NCI-H69 (cell line): ENCODE results near the gene NODAL.

Source experiments
- DNase-seq: peaks from one replicate; lab custom pipeline; 2025; lab: John Stamatoyannopoulos, UW

Gene NODAL

DNA sequence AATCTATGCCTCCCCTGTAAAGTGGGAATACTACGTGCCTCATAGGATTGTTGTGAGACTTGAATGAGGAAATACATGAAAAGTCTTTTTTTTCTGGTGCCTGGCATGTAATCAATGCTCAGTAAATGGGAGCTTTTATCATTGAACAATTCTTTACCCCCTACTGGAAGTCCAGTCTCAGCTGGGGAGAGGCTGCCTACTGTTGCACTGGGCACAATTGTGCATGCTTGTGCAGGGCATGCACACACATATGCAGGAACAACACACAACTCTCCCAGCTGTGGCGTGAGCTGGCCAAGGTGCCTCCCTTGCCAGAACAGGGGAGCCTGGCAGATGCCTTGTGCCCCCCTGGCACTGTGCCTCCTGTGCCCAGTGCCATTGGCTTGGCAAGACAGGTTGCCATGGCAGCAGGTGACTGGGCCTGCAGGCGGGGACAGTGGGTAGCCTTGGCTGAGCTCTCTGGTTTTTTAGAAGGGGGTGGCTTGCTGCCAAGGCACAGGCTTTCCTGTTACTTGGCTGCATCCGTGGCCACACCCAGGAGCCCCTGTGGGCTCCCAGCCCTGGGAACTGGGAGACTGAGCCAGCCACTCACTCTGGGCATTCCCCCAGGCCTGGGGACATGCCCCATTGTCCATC lies 21.0 kb upstream of the NODAL start:
- DNase-seq = peak; percentile 93

DNA sequence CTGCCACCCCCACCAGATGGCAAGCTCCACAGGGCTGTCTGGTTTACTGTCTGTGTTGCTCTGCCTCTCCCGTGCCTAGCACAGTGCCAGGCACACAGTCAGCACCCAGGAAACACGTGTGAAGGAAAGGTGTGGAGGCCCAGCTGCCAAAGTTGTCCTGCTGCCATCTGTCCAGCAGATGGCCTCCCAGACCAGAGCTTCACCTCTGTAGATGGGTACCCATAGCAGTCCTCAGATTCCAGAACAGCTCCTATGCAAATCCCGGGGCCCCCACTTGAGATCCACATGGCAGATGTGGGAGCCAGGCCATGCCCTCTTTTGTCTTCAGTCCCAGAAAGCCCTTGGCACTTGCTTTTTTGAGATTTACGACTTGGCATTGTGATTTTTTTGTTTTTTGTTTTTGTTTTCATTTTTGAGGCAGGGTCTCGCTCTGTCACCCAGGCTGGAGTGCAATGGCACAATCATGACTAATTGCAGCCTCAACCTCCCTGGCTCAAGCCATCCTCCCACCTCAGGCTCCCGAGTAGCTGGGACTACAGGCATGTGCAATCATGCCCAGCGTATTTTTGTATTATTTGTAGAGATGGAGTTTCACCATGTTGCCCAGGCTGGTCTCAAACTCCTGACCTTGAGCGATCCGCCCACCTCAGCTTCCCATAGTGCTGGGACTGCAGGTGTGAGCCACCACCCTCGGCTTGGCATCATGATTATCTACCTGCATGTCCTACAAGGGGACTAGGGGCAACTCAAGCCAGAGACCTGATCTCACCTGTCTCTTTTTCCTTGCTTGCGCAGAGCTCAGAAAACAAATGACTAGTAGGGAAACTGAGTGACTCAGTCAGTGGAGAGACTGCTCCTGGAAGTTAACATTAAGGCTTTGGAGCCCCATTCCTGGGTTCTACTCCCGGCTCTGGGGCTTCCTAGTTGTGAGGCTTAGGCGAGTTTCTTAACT lies 20.2 kb upstream of the NODAL start:
- peak; percentile 71 for DNase-seq

DNA sequence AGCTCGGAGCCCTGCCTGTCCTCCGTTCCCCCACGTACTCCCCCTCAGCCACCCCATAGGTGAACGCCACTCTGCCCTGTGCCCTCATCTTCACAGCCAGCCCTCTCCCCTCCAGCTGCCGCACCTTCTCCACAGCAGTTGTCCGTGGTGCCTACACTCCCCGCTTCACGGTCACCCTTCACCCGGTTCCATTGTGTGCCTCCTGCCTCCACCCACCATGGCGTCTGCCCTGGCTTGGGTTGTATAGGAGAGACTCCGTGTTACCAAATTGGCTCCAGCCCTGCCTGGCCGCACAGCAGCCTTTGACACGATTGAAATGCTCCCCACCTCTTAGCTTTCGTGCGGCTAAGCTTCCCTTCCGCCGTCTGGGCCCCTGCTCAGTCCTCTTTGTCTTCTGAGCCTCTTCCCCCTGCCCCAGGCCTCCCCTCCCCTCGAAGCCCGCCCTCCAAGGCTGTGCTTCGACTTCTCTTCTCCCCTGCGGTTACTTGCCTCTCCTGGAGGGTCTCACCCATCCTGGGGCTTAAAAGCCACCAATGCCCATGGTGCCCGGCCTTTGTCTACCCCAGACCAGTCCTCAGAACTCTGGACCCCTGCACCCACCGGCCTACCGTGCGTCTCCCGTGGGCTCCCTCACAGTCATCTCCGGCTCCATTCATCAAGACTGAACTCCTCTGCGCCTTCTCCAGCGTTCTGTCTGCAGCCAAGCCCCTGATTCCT lies 18.5 kb upstream of the NODAL start:
- no peak for DNase-seq

DNA sequence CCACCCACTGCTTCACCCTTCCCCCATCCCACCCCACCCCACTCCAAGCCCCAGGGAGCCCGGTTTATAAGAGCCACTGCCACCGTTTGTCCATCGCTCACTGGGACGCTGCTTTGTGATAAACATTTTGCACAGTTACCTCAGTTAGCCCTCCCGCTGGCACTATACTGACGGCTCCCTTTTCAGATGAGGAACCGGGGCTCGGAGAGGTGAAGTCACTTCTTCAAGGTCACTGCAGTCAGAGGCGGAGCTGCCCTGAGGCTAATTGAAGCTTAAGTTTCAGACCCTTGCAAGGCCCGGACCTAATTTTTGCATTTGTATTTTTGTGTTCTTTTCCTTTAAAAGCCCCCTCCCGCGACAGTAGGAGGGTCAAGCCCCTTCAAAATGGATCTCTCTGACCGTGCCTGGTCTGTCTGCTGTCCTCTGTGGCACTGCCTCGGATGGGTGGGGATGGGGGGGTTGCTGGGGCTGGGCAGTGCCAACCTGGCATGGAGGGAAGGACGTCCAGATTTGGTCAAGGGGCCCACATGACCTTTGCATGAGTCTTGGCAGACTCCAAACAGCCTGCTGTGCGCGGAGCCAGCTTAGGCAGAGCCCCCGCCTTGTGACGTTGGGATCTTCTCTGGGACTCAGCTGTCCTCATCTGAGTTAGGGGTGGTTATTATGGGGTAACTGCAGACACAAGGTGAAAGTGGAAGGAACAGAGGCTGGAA lies 17.7 kb upstream of the NODAL start:
- peak; percentile 36 for DNase-seq

DNA sequence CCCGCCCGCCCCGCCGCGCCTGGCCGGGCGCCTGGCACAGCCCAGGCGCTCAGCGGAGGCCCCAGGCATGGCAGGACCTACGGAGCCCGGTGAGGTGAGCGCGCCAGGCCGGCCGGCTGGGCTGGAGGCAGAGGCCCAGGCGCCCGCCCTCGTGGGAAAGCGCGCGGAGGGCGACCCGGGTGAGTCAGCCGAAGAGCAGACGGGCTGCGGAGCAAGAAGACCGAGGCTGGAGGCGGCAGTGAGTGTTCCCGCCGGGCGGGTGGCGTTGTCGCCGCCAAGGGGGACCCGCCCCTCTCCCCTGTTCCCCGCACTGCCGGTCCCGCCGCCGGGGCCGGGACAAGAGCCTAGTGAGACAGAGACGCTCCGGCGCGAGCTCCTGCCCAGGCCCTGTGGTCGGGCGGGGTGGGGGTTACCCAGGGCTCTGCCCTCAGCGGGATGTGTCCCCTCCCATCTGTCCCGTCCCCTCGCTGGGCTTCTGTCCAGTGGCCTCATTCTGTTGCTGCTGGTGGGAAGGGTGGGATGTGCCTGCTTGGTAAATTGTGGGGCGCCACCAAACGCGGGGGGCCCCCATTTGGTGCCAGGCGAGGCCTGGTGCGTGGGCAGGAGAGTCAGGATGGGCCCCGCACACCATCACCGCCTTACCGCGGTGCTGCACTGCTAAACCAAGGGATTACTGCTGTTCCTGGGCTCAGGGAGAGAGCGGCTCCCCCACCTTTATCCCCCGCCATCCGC lies 17.0 kb upstream of the NODAL start:
- DNase-seq = peak; percentile 68

DNA sequence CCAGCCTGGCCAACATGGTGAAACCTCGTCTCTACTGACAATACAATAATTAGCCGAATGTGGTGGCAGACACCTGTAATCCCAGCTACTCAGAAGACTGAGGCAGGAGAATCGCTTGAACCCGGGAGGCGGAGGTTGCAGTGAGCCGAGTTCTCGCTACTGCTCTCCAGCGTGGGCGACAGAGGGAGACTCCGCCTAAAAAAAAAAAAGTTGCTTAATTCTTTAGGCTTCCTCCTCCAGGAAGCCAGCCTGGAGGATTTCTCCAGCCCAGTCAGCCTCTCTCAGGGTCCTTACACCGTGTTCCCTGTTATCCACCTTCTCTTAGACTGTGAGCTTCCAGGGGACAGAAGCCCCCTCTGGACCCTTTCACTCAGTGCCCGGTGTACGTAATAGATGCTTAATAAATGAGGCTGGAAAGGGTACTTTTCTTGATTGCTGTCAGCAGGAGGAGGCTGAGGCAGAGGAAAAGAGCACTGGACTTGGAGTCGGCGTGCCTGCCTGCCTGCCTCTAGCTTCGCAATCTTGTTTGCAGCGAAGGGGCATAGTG lies 16.4 kb upstream of the NODAL start:
- DNase-seq = no peak

DNA sequence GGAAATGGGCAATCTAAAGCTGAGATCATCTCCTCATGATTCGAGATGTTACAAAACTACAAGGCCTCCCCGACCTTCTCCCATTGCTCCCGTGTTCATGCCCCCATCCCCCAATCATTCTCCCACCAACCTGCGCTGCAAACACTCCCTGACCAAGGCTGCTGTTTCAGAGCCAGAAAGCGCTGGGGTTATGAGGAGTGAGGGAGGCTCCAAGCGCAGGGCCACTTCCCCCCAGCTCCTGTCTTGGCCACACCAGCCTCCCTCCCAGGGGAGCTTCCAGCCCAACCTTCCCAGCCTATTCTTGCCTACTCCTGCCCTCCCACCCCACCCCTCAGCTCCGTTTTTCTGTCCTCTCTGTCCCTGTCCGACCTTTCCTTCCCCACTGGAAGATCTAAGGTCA lies 14.7 kb upstream of the NODAL start:
- DNase-seq = no peak

DNA sequence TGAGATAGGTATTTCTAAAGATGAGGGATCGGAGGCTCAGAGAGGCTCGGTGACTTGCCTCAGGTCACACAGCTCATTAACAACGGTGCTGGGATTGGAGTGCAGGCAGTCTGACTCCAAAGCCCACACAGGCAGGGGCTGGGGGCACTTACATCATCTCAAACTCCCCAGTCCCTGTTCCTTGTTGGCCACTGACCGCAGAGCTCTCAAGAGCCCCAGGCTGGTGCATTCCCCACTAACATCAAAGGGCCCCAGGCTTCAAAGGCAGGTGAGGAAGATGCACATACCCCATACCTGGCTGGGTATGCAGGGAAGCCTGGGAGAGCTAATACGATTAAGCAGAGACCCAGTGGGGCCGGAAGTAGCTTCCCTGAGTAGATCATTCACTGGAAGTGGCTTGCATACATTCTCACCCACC lies 13.7 kb upstream of the NODAL start:
- no peak for DNase-seq

DNA sequence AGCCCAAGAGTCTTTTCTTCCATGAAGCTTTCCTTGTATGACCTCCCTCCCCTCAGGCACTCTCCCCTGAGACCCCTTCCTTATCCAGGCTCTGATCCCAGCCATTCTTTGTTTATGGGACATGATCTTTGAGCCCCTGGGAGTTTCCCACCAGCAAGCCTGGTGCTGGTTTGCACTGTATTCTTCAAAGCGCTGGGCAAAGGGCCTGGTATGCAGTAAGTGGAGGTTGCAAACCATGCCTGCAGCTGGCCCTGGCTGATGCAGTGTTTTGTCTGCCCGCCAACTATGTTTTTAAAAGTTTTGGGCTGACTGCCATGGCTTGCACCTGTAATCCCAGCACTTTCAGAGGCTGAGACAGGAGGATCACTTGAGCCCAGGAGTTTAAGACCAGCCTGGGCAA lies 6.8 kb upstream of the NODAL start:
- no peak for DNase-seq

DNA sequence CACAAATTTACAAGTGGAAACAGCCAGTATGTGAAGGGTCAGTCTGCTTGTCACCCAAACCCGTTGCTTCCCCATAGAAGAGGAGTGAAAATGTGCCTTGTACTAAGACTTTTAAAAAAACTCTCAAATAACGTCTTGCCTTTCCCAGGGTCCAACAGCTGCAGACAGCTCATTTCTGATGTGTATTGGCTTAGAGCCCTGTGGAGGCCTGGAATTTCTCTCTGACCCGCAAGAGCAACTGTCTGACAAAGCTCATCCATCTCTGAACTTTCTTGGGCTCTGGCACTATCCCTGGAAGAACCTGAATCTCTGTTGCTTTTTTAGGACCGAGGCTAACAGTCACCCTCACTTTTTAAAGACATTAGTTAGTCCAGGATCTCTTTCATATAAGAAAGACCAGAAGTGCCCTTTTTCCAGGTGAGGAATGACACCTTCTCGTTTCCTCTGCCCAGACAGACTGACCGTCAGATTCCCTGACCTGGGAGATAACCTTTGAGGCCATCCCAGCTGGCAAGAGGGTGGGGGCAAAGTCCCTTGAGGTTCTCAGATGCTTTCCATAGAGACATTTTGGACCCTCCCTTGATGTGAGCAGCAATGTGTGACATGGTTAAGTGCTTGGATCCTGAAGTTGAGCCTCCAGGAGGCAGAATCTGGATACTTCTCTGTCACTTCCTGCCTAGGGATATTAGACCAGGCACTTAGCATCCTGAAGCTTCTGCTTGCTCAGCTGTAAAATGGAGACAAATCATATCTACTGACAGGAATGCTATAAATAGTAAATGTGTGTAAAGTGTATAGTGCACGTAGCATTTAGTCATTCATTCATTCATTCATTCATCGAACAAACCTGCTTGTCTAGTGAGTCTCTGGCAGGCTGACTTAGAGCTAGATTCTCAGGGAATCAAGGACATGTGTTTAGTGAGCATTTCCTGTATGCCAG lies 4.5 kb upstream of the NODAL start:
- no peak for DNase-seq

DNA sequence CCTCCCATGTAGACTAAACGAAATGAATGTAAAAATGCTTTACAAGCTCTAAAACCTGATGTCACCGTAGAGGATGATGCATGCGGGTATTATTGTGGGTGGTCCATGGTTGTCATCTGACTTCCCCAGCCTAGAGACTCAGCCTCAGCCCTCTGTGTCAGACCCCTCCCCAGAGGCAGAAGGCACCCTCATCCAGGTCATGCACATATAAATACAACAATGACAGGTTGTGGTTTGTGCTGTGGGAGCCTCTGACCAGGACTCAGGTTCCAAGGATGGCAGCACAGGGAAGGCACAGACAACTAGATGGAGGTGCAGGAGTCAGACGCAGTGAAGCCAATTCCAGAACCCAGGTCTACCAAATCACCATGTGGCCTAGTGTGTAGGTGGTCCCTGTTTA lies 3.3 kb upstream of the NODAL start:
- DNase-seq = no peak

DNA sequence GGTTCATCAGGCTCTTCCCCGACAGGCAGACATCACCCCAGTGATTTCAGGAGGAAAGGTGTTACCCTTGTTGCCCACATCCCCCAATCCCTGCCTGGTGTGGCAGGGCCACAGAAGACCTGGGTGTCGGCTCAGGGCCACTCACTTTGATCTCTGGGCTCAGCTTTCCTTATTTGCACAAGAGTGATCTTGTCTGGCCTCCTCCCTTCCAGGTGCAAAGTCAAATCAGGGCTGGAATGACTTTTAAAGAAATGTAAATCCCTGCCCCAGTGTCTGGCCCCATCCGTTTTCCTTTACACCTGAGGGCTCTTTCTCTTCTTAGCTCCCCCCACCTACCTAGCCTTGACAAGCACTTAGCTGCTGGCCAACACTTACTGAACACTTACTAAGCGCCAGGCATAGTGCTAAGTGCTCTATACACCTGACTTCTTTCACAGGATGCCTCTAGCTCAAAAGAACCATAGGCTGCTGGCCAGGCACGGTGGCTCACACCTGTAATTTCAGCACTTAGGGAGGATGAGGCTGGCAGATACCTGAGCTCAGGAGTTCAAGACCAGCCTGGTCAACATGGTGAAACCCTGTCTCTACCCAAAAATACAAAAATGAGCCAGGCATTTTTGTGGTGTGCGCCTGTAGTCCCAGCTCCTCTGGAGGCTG lies 979 bp upstream of the NODAL start:
- no peak for DNase-seq

DNA sequence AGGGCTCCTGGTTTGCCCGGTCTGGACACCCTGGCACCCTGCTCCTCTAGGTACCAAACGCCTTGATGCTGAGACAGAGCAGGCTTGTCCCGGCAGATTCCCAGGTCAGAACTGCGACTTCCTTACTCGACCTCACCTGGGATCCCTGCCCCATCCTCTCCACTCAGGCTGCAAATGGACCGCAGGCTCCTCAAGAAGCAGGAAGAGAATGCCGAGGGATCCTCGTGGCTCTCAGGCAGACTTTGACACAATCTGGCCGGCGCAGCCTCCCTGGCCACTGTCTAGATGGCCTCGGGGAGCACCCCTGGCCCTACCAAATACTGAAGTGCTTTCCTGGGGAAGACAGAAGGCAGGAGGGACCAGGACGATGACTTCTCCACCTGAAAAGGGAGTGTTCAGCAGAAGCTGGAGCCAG lies 421 bp upstream of the NODAL start:
- DNase-seq = no peak

DNA sequence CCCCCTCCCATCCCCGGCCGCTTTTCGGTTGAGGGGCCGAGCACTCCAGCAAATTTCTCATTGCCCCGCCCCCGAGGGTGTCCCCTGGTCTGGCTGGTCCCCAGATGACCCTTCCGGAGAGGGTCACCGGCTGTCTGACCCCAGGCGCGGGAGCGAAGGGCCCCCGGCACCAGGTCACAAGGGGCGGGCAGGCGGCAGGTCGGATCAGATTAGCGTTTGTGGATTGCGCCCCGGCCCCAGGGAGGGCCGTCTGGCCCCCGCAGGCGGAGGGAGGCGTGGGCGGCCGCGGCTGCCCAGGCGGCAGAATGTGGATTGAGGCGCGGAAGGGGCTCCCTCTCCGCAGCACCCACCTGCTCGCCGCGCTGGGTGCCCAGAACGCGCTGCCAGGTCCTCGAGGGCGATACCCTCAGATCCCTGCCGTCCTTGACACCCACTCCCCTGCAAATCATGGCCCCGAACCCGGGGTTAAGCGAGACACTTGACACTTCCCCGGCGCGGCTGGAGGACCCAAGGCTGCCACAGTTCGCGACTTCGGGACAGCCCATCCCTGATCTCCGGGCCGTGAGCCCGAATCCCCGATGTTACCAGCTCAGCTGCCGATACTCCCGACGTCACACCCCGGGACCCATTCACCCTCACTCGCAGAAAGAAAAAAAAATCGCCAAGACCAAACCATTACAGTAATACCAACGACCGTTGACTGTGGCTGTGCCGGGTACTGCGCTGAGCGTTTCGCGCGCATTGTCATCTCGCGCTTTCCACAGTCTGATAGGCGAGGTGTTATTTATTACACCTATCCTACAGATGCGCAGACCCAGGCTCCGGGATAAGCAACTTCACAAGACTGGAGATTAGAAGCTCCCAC lies 953 bp downstream of the NODAL start:
- DNase-seq = peak; percentile 29

DNA sequence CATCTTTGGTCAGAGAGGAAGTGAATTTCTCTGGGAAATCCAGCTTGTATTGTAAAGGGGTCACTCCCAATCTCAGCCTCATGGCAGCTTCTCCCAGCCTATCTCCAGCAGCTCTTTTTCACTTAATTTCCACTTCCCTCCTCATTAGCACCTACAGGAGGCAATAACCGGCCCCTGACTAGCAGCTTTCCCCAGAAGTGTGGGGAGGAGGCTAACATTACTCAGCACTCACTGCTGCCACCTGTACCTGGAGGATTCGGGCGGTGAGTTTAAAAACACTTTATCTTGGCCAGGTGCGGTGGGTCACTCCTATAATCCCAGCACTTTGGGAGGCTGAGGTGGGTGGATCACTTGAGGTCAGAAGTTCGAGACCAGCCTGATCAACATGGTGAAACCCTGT lies 3.8 kb downstream of the NODAL start:
- peak; percentile 8 for DNase-seq

DNA sequence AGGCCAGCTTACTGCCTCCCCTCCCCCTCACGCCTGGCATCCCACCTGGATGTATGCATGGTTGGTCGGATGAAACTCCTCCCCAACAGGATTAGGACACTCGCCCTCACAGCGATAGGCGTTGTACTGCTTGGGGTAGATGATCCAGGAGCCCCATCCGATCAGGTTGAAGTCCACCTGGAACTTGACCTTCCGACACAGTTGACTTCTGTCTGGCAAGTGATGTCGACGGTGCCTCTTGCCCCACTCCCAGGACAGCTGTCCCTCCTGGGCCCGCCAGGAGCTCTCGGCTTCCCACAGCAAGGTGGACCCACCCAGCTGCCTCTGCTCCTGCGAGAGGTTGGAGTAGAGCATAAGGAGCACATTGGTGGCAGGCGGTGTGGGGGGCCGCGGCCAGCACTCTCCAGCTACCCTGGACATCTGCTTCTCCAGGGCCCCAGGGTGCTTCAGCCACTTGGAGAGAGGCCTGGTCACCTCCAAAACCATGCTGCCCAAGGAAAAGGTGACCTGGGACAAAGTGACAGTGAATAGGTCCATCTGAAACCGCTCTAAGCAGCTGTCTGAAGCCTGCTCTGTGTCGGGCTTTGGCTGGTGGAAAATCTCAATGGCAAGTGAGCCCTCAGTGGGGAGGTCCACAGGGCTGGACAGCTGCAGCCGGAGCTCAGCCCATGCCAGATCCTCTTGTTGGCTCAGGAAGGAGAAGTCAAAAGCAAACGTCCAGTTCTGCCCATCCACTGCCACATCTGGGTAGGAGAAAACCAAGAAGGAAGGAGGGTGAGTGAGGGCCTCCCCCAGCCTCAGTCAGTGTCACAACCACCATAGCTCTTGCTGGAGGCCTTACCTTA lies 6.0 kb downstream of the NODAL start:
- no peak for DNase-seq

DNA sequence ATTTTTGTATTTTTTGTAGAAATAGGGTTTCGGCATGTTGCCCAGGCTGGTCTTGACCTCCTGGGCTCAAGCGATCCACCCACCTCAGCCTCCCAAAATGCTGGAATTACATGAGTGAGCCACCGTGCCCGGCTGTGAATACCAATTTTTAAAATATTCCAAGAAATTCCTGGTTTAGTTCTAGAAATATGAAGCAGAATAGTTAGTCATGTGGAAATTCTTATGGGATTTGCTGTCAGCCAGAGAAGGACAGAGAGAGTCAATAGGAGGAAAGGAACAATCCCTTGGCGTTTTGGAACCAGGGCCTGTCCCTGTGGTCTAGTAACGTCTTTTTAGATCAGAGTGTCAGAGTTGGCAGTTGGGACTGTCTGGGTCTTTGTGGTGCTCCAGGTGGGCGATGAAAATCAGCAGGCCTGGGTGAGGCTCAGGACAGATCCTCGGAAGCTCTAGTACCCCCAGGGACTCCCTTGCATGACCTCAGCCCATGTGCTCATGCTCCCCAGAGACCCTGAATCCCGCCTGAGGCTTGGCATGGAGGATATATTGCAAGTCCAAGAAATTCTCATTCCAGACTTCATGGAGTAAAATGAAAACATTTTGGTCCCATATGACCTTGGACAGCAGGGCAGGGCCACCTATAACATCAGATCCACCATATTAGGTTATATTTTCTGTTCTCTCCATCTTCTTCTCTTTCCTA lies 7.8 kb downstream of the NODAL start:
- no peak for DNase-seq
